ENCODE measurements around the gene BORCS5. TPM values are rescaled to one million over a fixed set of nuclear protein-coding genes. Genes with fewer than 3 reads are reported as not detected.

The BORCS5 gene
- total and polyA plus RNA-seq, 2 of the 4 experiments (the other 2 are of a cell fraction), result 14.4 to 18.3 TPM

- Histone ChIP-seq H2BK120ac (ENCODE audit: low read depth, low read length) (no peak overlapping the region), H3K14ac (replicated peaks; ENCODE audit: low read depth, low read length) (peak overlapping the region; percentile 84; the same call in 1 of the 2 replicates), H4K91ac (ENCODE audit: insufficient read depth, low read depth, low read length) (no peak overlapping the region), H3K9me3 (ENCODE audit: control insufficient read depth, insufficient read depth, low read length) (no peaks in the 10 kb centered on the region), H3K9me1 (ENCODE audit: insufficient read depth, low read length) (peaks cover 3% of the 10 kb centered on the region; the same call in 1 of the 2 replicates), H3K4me3 (ENCODE audit: insufficient read depth, low read depth, low read length) (no peak overlapping the region), H3K4me1 (ENCODE audit: control insufficient read depth, insufficient read depth, low read length) (no peaks in the 10 kb centered on the region; the same call in 1 of the 2 replicates), H3K4ac (ENCODE audit: low read depth, low read length) (no peak overlapping the region), H2BK5ac (ENCODE audit: low read depth, low read length, poor library complexity, severe bottlenecking) (no peak overlapping the region), H3K27me3 (ENCODE audit: control insufficient read depth, insufficient read depth, low read length) (no peaks in the 10 kb centered on the region), H3K18ac (ENCODE audit: low read depth, low read length) (no peak overlapping the region), H3K4me2 (ENCODE audit: low read depth, low read length) (no peak overlapping the region), H2BK20ac (ENCODE audit: low read depth, low read length) (no peak overlapping the region), H2BK15ac (ENCODE audit: low read depth, low read length) (no peak overlapping the region), H2AK9ac (replicated peaks; ENCODE audit: low read depth, low read length, poor library complexity) (no peak overlapping the region), H2AK5ac (ENCODE audit: low read depth, low read length) (no peak overlapping the region), H2AFZ (replicated peaks; ENCODE audit: low read length, poor library complexity) (no peak overlapping the region), H3K56ac (ENCODE audit: extremely low read depth, insufficient read depth, low read length) (no peak overlapping the region), H4K8ac (ENCODE audit: low read depth in 2 of 2, low read length in 2 of 2) (peak overlapping the region in 1 of 2 experiments; percentile 86; a peak in 2 of 4 replicates), H4K5ac (ENCODE audit: low read depth, low read length) (no peak overlapping the region), H3K27ac (ENCODE audit: insufficient read depth, low read length) (no peak overlapping the region), H3K23ac (ENCODE audit: low read depth, low read length) (peak overlapping the region; percentile 71; the same call in 1 of the 2 replicates), H3K9ac (ENCODE audit: low read depth, low read length) (no peak overlapping the region), H4K20me1 (ENCODE audit: insufficient read depth, low read length) (no peaks in the 10 kb centered on the region), H3K36me3 (ENCODE audit: control insufficient read depth, insufficient read depth, low read length) (peaks cover 4% of the 10 kb centered on the region), H3K79me1 (ENCODE audit: low read depth in 1 of 2, low read length in 2 of 2) (peaks cover 25 to 34% of the 10 kb centered on the region in 2 experiments)
- intact Hi-C loops (cut with micrococcal nuclease) (no loop called here), in situ Hi-C loops (cut with MboI; ENCODE audit: low sequenced_read_pairs) (no loop called here), dilution Hi-C loops (cut with HindIII; ENCODE audit: low sequenced_read_pairs, unreplicated experiment) (no loop called here)
- no peak for TF ChIP-seq NFE2L2 (IDR thresholded peaks at IDR 0.05; ENCODE audit: low read depth, low read length)
- TF ChIP-seq MAFK (IDR thresholded peaks at IDR 0.05; ENCODE audit: low read depth, low read length), result no peak
- TF ChIP-seq CEBPB (IDR thresholded peaks at IDR 0.05; ENCODE audit: low read depth, low read length), result no peak
- no peak for TF ChIP-seq MXI1 (IDR thresholded peaks at IDR 0.05; ENCODE audit: borderline replicate concordance, low read depth, low read length)
- no peak for TF ChIP-seq RCOR1 (IDR thresholded peaks at IDR 0.05; ENCODE audit: insufficient replicate concordance, low read length)
- TF ChIP-seq FOS (IDR thresholded peaks at IDR 0.05; ENCODE audit: low read depth, low read length), result no peak
- no peak for TF ChIP-seq SMC3 (IDR thresholded peaks at IDR 0.05; ENCODE audit: low read depth, low read length)
- no peak for TF ChIP-seq CTCF (conservative IDR thresholded peaks at IDR 0.05; ENCODE audit: low read depth, low read length)
- TF ChIP-seq RAD21 (IDR thresholded peaks at IDR 0.05; ENCODE audit: low read length), result no peak
- no peak for TF ChIP-seq CHD1 (IDR thresholded peaks at IDR 0.05; ENCODE audit: low read depth, low read length)
- no peak for TF ChIP-seq ELK1 (IDR thresholded peaks at IDR 0.05; ENCODE audit: borderline replicate concordance, low read depth, low read length)
- no peak for TF ChIP-seq BHLHE40 (IDR thresholded peaks at IDR 0.05; ENCODE audit: low read depth, low read length)
- TF ChIP-seq RFX5 (IDR thresholded peaks at IDR 0.05; ENCODE audit: low read depth, low read length), result no peak
- no peak for TF ChIP-seq USF2 (IDR thresholded peaks at IDR 0.05; ENCODE audit: low read depth, low read length)
- TF ChIP-seq POLR2A (IDR thresholded peaks at IDR 0.05; ENCODE audit: low read depth, low read length), result no peak
- TF ChIP-seq MAZ (IDR thresholded peaks at IDR 0.05; ENCODE audit: borderline replicate concordance, low read depth, low read length), result no peak
- CTCF ChIA-PET, result interaction anchor here (1.2 to 1.8 kb wide), 3 partner anchors 10 to 378 kb away, joined by 4 to 7 read pairs (median 5); no protein-coding TSS in a partner anchor
- no TSS peak for BruUV-seq (replicated peaks)
- ATAC-seq (ENCODE audit: low read depth) (no peak), DNase-seq (no peak)
- POLR2A ChIA-PET (ENCODE audit: unreplicated experiment), result no interaction called here
- WGBS, 2 experiments (ENCODE audit: extremely low coverage in 2 of 2, insufficient read length in 1 of 2), result no CpG with 5 or more reads among the region's 4 CpGs
Measured at GRCh38 chr12:12358528-12358927, 1.6 kb downstream of the BORCS5 start.

All from IMR-90 (cell line).